ENCODE data around the gene CTNNA2. TPM values are rescaled to one million over a fixed set of nuclear protein-coding genes. Genes with fewer than 3 reads are reported as not detected.

Gene CTNNA2
- total RNA-seq, 3 donors from 2014 or later: 0.29 to 4.2 (median 1.1) TPM

DNA sequence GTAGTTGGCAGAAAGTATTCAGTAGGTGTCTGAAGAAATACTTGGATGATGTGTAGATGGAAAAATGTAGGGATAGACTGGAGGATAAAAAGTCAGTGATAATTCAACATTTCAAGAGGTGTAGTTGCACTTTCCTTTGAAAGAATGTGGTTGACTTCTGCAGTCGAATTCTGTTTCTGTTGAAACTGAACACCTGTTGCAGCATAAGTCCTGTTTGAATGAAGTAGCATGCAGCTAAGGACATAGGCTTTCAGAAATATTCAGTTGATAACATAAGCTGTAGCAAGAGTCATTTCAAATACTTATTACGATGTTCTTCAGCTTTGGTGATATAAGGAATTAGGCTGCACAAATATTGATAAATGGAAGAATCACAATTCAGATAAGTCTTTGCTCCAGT, 1129.6 kb downstream of the CTNNA2 start:
- TF ChIP-seq, protein P1, sequence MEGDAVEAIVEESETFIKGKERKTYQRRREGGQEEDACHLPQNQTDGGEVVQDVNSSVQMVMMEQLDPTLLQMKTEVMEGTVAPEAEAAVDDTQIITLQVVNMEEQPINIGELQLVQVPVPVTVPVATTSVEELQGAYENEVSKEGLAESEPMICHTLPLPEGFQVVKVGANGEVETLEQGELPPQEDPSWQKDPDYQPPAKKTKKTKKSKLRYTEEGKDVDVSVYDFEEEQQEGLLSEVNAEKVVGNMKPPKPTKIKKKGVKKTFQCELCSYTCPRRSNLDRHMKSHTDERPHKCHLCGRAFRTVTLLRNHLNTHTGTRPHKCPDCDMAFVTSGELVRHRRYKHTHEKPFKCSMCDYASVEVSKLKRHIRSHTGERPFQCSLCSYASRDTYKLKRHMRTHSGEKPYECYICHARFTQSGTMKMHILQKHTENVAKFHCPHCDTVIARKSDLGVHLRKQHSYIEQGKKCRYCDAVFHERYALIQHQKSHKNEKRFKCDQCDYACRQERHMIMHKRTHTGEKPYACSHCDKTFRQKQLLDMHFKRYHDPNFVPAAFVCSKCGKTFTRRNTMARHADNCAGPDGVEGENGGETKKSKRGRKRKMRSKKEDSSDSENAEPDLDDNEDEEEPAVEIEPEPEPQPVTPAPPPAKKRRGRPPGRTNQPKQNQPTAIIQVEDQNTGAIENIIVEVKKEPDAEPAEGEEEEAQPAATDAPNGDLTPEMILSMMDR (IDR thresholded peaks at IDR 0.05): no peak
- ATAC-seq: no peak
- no peaks in the 10 kb centered on the region for H3K9me3 ChIP-seq
- no peak for DNase-seq
- no peaks in the 10 kb centered on the region for H3K4me1 ChIP-seq (ENCODE audit: low read depth)
- intact Hi-C loops (cut with DNase I, micrococcal nuclease): no loop called here
- no peaks in the 10 kb centered on the region for H3K36me3 ChIP-seq (ENCODE audit: low read depth)
- no peak overlapping the region for H3K4me3 ChIP-seq

DNA sequence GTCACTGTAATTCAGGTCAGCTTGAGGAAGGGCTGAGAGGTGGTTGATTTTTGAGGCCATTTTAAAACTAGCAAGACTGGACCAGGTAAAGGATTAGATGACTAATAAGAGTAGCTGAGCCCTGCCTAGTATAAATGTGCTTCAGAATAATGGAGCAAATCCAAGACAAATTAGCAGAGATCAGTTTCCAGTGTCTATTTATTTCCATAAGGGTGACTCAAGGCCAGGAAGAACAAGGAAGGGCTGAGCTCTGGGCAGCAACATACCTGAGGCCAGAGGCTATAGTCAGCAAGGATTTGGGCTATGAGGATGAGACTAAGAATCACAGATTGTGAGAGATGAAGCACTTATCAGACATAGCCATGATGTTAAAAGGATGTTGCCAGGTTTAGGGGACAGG, 1130.7 kb downstream of the CTNNA2 start:
- no peak for ATAC-seq
- Histone ChIP-seq H3K4me1 (ENCODE audit: low read depth) (no peaks in the 10 kb centered on the region), H3K36me3 (ENCODE audit: low read depth) (no peaks in the 10 kb centered on the region), H3K9me3 (no peaks in the 10 kb centered on the region), H3K4me3 (no peak overlapping the region)
- no peak for DNase-seq
- intact Hi-C loops (cut with DNase I, micrococcal nuclease): no loop called here
- TF ChIP-seq, protein P1 (IDR thresholded peaks at IDR 0.05): no peak

DNA sequence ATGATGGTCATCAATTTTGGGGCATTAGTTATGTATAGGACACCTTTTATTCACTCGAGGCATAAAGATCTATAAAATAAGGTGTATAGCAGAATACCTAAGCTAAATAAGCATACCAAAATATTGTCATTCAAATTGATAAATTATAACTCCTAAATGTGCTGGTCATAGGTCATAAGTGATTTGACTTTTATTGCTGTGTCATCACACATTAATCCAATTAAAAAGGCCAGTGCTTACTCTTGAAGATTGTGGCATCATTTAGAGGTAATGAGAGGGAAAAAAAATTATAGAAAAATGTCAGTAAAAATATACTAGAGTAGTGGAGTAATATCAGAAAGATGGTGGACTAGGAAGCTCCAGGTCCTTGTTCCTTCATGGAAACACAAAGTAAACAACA, 1138.6 kb downstream of the CTNNA2 start:
- Histone ChIP-seq H3K4me1 (ENCODE audit: low read depth) (no peaks in the 10 kb centered on the region), H3K4me3 (no peak overlapping the region), H3K9me3 (peaks cover 17% of the 10 kb centered on the region), H3K36me3 (ENCODE audit: low read depth) (no peaks in the 10 kb centered on the region)
- TF ChIP-seq, protein P1 (IDR thresholded peaks at IDR 0.05): no peak
- intact Hi-C loops (cut with DNase I, micrococcal nuclease): no loop called here
- no peak for ATAC-seq
- no peak for DNase-seq

- TF ChIP-seq, protein P1 (IDR thresholded peaks at IDR 0.05): no peak
- intact Hi-C loops (cut with DNase I, micrococcal nuclease): no loop called here
- DNase-seq: no peak
- H3K36me3 ChIP-seq (ENCODE audit: low read depth): no peaks in the 10 kb centered on the region
- no peak overlapping the region for H3K4me3 ChIP-seq
- peaks cover 17% of the 10 kb centered on the region for H3K9me3 ChIP-seq
- ATAC-seq: no peak
- H3K4me1 ChIP-seq (ENCODE audit: low read depth): no peaks in the 10 kb centered on the region
Measured at GRCh38 chr2:80655265-80655664, 1142.4 kb downstream of the CTNNA2 start.

- Histone ChIP-seq H3K4me3 (no peak overlapping the region), H3K4me1 (ENCODE audit: low read depth) (no peaks in the 10 kb centered on the region), H3K36me3 (ENCODE audit: low read depth) (no peaks in the 10 kb centered on the region), H3K9me3 (no peaks in the 10 kb centered on the region)
- no peak for ATAC-seq
- TF ChIP-seq, protein P1 (IDR thresholded peaks at IDR 0.05): no peak
- intact Hi-C loops (cut with DNase I, micrococcal nuclease): no loop called here
- DNase-seq: no peak
Measured at GRCh38 chr2:80670763-80671162, 1157.9 kb downstream of the CTNNA2 start.

GRCh38 chr2:80687524-80687923, 1174.7 kb downstream of the CTNNA2 start:
- DNase-seq (no peak), ATAC-seq (no peak)
- H3K36me3 ChIP-seq (ENCODE audit: low read depth): no peaks in the 10 kb centered on the region
- H3K4me3 ChIP-seq: no peak overlapping the region
- TF ChIP-seq, protein P1 (IDR thresholded peaks at IDR 0.05): no peak
- H3K9me3 ChIP-seq: peaks cover 3% of the 10 kb centered on the region
- H3K4me1 ChIP-seq (ENCODE audit: low read depth): no peaks in the 10 kb centered on the region
- intact Hi-C loops (cut with DNase I, micrococcal nuclease): no loop called here
